Heart left ventricle (tissue), 16 donors: ENCODE results near the gene PRDM15. TPM values are rescaled to one million over a fixed set of nuclear protein-coding genes. Genes with fewer than 3 reads are reported as not detected.
A peak's percentile ranks its signal among the peaks of the same experiment; 100 is the strongest.

ENCODE experiments used
- ATAC-seq, 4 donors: fragments of 200-7000 bp; cut with Tn5 transposase; one replicate each; pipeline ENCODE4 v1.9.1; 2020 to 2022; ENCODE audit warnings: moderate library complexity in 4 of 4, mild to moderate bottlenecking in 3 of 4, moderate number of reproducible peaks in 1 of 4
- DNase-seq, 5 donors: peaks; one replicate each; pipeline ENCODE4 v3.0.0-alpha.2; 2020
- H3K27ac ChIP-seq, 12 donors: fragments of 200-600 bp; sonication (generic) in 4 of 12; one replicate each; pipeline versions ENCODE4 v1.5.0 to v1.8.0; 2016 to 2022; ENCODE audit warnings: mild to moderate bottlenecking in 2 of 12
- H3K27me3 ChIP-seq, 9 donors: fragments of 200-600 bp; sonication (generic) in 2 of 9; one replicate each; pipeline versions ENCODE4 v1.5.1 to v1.8.0; 2016 to 2022; ENCODE audit warnings: mild to moderate bottlenecking in 3 of 9
- H3K36me3 ChIP-seq, 9 donors: fragments of 200-600 bp; sonication (generic) in 2 of 9; one replicate each; pipeline versions ENCODE4 v1.5.0 to v1.8.0; 2018 to 2022; ENCODE audit warnings: mild to moderate bottlenecking in 2 of 9
- H3K4me1 ChIP-seq, 12 donors: fragments of 200-600 bp; sonication (generic) in 4 of 12; one replicate each; pipeline versions ENCODE4 v1.5.0 to v1.8.0; 2016 to 2022; ENCODE audit warnings: mild to moderate bottlenecking in 3 of 12
- H3K4me3 ChIP-seq, 12 donors: fragments of 200-600 bp; sonication (generic) in 4 of 12; one replicate each; pipeline versions ENCODE4 v1.5.0 to v1.8.0; 2017 to 2022; ENCODE audit warnings: mild to moderate bottlenecking in 9 of 12, moderate library complexity in 4 of 12
- H3K9me3 ChIP-seq, 12 donors: fragments of 200-600 bp; sonication (generic) in 4 of 12; one replicate each; pipeline versions ENCODE4 v1.5.0 to v1.8.0; 2016 to 2022; ENCODE audit warnings: mild to moderate bottlenecking in 1 of 12
- CTCF ChIP-seq, 12 donors: fragments of 200-600 bp; sonication (generic) in 4 of 12; IDR thresholded peaks; one replicate each; pipeline versions ENCODE4 v1.5.0 to v1.8.0; 2018 to 2022; ENCODE audit warnings: antibody characterized with exemption in 12 of 12, mild to moderate bottlenecking in 5 of 12
- POLR2A ChIP-seq, 2 donors: fragments of 450-650 bp; IDR thresholded peaks; one replicate each; pipeline ENCODE4 v1.6.1; 2017; ENCODE audit warnings: antibody characterized with exemption in 2 of 2, mild to moderate bottlenecking in 2 of 2, moderate library complexity in 2 of 2
- WGBS, 4 donors: extraction: QIAGEN DNeasy Blood & Tissue Kit in 2 of 4; methylation state at CpG; one replicate each; pipeline versions ENCODE4 v1.1.5 to v1.1.7; 2013 to 2018; 5-methylcytosine and 5-hydroxymethylcytosine counted together
- intact Hi-C, 10 donors: fragments of 100-400 bp; cut with DNase I; formaldehyde crosslinking; loops; one replicate each; pipeline versions ENCODE4 v1.11.1 to v1.14.2; 2022
- polyA plus RNA-seq, 2 donors: library from polyadenylated mRNA; stranded (reverse); fragments of 200-250 nt; gene quantifications; one replicate each; pipeline ENCODE4 v1.2.3, GENCODE V29; 2013
- total RNA-seq, 9 donors: library from RNA; depleted of rRNA in 2 of 9; stranded (reverse); fragments of >200 nt in 2 of 9; fragmentation: NEBNext Ultra II Directional in 3 of 9; extraction: Animal tissue kit (Norgen Biotek cat#: 25700) in 3 of 9; gene quantifications; one replicate each; pipeline versions ENCODE4 v1.1.0 to v1.2.4, GENCODE V29; 2016 to 2023
- donor health status: ischemic (EF 13 %, LVEDD 7.1; RV severe dilation, severe dysfunction).
- donor health status: healthy with polysubstance abuse.
- donor health status: DM: no; HTN: yes; CAD: no.
- donor health status: DM: no; HTN: no; CAD: no.
- donor health status: ischemic (EF 25% LVEDD 6.9; RV normal size, moderate dysfunction).
- donor health status: ischemic (EF 25% LVEDD 5.7; RV mildly dilated, moderate dysfunction).
- donor health status: healthy.
- donor health status: DM: yes; HTN: yes; CAD: no.
- donor health status: ischemic (EF 35%, LVEDD 5.7; RV mildly dilated, moderate dysfunction).
- donor health status: nonischemic (EF 11% LVEDD 7.7; RV severe dilation, severe dysfunction).
- donor health status: DM: yes; HTN: yes; CAD: no.
- donor health status: PGD.
- donor health status: ischemic (EF 29% LVEDD 5.4; RV normal size, mild dysfunction).
- donor health status: nonischemic (EF 23%, LVEDD 6.1; RV moderate dilation, normal function).

Gene PRDM15
- total and polyA plus RNA-seq, 11 donors = 2.1 to 6.3 (median 2.7) TPM

- Histone ChIP-seq H3K4me3 (no peak overlapping the region), H3K9me3 (no peaks in the 10 kb centered on the region), H3K27me3 (no peaks in the 10 kb centered on the region), H3K36me3 (peaks cover 0 to 51% (median 30%) of the 10 kb centered on the region in 9 donors), H3K4me1 (peaks cover 0 to 9% (median 0%) of the 10 kb centered on the region in 12 donors), H3K27ac (peak overlapping the region in 1 of 12 donors; percentile 21)
- no peak for ATAC-seq
- 90 to 92% (median 92%) methylated on average over 32 of the region's 32 CpGs for WGBS, 4 donors
- intact Hi-C loops = no loop called here
- no peak for DNase-seq
- no peak for TF ChIP-seq POLR2A (IDR thresholded peaks at IDR 0.05)
- no peak for TF ChIP-seq CTCF (IDR thresholded peaks at IDR 0.05)
Observed at GRCh38 chr21:41801321-41802197, 77.6 kb downstream of the PRDM15 start.

- ATAC-seq (no peak), DNase-seq (no peak)
- Histone ChIP-seq H3K9me3 (no peaks in the 10 kb centered on the region), H3K27me3 (no peaks in the 10 kb centered on the region), H3K4me1 (peaks cover 0 to 9% (median 0%) of the 10 kb centered on the region in 12 donors), H3K4me3 (no peak overlapping the region), H3K36me3 (peaks cover 0 to 51% (median 30%) of the 10 kb centered on the region in 9 donors), H3K27ac (no peak overlapping the region)
- no peak for TF ChIP-seq POLR2A (IDR thresholded peaks at IDR 0.05)
- no peak for TF ChIP-seq CTCF (IDR thresholded peaks at IDR 0.05)
- 89 to 93% (median 92%) methylated on average over 23 to 24 of the region's 24 CpGs for WGBS, 4 donors
- intact Hi-C loops = no loop called here
Observed at GRCh38 chr21:41800425-41801320, 78.5 kb downstream of the PRDM15 start.

- peaks cover 0 to 51% (median 30%) of the 10 kb centered on the region in 9 donors for H3K36me3 ChIP-seq
- no peak overlapping the region for H3K4me3 ChIP-seq
- DNase-seq = no peak
- no peaks in the 10 kb centered on the region for H3K9me3 ChIP-seq
- TF ChIP-seq CTCF (IDR thresholded peaks at IDR 0.05) (no peak), POLR2A (IDR thresholded peaks at IDR 0.05) (no peak)
- intact Hi-C loops = no loop called here
- H3K27me3 ChIP-seq = no peaks in the 10 kb centered on the region
- H3K27ac ChIP-seq = no peak overlapping the region
- WGBS, 4 donors = 93 to 99% (median 96%) methylated on average over 7 of the region's 7 CpGs
- no peak for ATAC-seq
- H3K4me1 ChIP-seq = peaks cover 0 to 9% (median 0%) of the 10 kb centered on the region in 12 donors
Observed at GRCh38 chr21:41799763-41800162, 79.4 kb downstream of the PRDM15 start.

GRCh38 chr21:41798326-41798725 is 80.8 kb downstream of the PRDM15 start:
- peaks cover 0 to 51% (median 28%) of the 10 kb centered on the region in 9 donors for H3K36me3 ChIP-seq
- no peak for ATAC-seq
- H3K27ac ChIP-seq = no peak overlapping the region

More at GRCh38 chr21:41798326-41798725, 80.8 kb downstream of the PRDM15 start:
- 91 to 96% (median 95%) methylated on average over 17 to 20 of the region's 20 CpGs for WGBS, 4 donors
- no peaks in the 10 kb centered on the region for H3K27me3 ChIP-seq
- H3K4me3 ChIP-seq = no peak overlapping the region
- H3K9me3 ChIP-seq = peaks cover 0 to 4% (median under 1%) of the 10 kb centered on the region in 12 donors
- TF ChIP-seq CTCF (IDR thresholded peaks at IDR 0.05) (no peak), POLR2A (IDR thresholded peaks at IDR 0.05) (no peak)
- intact Hi-C loops = no loop called here
- H3K4me1 ChIP-seq = peaks cover 0 to 6% (median 0%) of the 10 kb centered on the region in 12 donors
- no peak for DNase-seq
